Measurements from ENCODE around the gene THSD7A.

The THSD7A gene, protein sequence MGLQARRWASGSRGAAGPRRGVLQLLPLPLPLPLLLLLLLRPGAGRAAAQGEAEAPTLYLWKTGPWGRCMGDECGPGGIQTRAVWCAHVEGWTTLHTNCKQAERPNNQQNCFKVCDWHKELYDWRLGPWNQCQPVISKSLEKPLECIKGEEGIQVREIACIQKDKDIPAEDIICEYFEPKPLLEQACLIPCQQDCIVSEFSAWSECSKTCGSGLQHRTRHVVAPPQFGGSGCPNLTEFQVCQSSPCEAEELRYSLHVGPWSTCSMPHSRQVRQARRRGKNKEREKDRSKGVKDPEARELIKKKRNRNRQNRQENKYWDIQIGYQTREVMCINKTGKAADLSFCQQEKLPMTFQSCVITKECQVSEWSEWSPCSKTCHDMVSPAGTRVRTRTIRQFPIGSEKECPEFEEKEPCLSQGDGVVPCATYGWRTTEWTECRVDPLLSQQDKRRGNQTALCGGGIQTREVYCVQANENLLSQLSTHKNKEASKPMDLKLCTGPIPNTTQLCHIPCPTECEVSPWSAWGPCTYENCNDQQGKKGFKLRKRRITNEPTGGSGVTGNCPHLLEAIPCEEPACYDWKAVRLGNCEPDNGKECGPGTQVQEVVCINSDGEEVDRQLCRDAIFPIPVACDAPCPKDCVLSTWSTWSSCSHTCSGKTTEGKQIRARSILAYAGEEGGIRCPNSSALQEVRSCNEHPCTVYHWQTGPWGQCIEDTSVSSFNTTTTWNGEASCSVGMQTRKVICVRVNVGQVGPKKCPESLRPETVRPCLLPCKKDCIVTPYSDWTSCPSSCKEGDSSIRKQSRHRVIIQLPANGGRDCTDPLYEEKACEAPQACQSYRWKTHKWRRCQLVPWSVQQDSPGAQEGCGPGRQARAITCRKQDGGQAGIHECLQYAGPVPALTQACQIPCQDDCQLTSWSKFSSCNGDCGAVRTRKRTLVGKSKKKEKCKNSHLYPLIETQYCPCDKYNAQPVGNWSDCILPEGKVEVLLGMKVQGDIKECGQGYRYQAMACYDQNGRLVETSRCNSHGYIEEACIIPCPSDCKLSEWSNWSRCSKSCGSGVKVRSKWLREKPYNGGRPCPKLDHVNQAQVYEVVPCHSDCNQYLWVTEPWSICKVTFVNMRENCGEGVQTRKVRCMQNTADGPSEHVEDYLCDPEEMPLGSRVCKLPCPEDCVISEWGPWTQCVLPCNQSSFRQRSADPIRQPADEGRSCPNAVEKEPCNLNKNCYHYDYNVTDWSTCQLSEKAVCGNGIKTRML (N-terminal part only)

DNA sequence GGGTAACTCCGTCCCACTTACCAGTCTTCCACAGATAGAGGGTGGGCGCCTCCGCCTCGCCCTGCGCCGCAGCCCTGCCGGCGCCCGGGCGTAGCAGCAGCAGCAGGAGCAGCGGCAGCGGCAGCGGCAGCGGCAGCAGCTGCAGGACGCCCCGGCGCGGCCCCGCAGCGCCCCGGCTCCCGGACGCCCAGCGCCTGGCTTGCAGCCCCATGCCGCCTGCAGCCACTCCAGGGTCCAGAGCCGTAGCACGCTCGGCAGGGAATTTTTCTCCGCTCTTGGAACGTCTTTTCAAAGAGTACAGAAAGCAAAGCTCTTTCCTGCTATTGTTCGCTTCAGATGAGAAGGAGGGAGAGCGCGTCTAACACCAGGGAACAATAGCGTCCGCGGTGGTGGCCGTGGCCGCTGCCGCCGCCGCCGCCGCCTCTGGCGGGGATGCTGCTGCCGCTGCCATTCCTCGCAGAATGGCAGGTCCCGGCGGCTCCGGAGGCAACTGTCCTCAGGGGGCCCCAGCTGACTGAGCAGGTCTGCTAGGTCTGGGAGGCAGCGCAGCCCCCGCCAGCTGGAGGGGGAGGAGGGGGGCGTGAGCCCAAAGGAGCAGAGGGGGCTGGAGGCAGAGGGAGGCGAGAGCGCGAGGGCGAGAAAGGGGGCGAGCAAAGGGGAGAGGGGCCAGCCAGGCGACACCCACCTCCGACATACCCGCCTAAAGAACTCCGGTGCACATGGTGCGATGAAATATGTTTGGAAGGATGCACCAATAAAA, at the start of gene THSD7A:
THSD7A (minus strand) TSS at position 463 of the 760 bp plus-strand sequence; CDS start at position 211, 252 bp downstream.
- no peak for DNase-seq

DNA sequence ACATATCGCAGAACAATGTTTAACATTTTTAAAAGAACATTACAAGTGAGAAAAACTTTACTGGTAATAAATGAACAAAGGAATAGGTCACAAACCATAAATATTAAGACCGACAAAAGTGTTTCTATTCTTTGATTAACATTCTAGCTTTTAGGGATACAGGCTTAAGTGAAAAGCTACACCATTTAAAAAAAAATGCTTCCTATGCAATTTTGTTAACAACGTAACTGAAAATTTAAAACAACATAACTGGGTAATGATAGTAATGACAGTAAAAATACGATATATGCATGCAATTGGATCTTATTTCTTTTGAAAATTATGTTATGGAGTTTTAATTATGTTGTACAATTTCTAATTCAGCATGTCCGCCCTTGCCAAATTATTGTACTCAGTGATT, 49.7 kb upstream of the THSD7A start:
- DNase-seq, result no peak

DNA sequence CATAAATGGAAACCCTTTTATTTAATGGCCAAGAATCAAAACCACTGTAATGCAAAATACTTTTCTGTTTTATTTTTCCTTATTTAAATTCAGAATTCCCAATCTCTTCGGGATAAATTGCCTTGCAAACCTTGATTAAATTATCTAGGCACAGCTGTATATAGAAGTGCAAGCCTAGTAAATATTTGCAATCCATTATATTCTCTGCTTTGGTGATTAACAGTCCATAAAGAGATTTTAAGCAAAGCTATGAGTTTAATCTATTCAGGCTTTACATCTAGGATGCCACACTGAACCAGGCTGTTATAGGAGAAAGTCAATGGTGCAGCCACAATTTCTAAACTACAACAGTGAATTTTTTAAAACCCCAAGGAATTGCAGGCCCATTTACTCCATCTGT, 43.6 kb upstream of the THSD7A start:
- no peak for DNase-seq

DNA sequence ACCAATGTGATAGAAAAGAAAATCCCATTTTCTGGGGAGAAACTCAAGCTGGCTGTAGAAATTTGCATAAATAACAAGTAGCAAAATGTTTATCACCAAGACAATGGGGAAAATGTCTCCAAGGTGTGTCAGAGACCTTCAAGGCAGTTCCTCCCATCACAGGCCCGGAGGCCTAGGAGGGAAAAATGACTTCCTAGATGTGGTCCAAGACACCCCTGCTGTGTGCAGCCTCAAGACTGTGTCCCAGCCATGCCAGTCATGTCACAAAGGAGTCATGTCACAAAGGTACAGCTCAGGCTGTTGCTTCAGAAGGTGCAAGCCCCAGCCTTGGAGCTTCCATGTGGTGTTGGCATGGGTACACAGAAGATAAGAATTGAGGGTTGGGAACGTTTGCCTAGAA, 33.7 kb upstream of the THSD7A start:
- DNase-seq, result no peak

DNA sequence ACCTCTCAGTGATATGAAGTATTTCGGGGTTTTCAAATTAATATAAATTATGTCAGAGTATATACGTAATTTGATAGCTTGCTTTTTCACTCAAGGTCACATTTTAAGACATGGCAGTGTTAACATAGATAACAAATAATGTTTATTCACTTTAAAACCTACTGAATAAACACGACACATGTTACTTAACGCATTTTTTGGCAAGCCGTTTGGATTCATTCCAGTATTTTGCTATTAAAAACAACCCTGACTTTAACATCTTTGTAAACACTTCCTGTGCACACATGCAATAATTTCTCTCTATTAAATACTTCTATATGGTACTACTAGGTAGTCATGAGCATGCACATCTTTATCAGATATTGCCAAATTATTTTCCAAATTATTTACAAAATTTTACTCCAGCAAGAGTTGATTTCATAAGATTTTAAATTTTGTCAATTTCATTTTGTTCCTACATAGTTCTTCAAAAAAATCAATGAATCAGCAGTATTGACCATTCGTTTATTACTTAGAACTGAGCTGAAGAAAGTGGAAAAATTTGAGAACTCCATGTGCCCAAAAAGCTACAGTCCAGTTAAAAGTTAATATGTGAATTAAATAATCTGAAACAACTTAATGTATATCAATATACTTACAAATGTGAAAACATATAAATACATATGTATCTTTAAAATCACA, 26.8 kb upstream of the THSD7A start:
- DNase-seq, result no peak

DNA sequence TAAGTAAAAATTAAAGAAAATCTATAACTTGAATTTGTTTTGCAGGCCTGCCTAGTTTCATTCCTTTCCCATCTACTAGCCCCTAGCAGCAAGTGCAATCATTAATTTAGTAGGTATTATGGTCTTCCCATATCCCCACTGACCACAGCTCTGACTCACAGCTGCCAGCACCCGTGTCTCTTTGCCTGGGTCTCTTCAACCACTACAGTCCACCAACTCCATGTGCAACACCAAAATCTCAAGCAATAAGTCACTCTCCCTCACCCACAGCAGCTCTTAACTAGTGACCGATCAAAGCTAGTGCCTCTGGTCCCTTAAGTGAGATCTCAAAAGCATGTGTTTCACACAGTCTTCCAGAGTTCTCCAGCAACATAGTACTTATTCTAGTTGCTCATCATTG, 26.0 kb upstream of the THSD7A start:
- DNase-seq, result no peak

DNA sequence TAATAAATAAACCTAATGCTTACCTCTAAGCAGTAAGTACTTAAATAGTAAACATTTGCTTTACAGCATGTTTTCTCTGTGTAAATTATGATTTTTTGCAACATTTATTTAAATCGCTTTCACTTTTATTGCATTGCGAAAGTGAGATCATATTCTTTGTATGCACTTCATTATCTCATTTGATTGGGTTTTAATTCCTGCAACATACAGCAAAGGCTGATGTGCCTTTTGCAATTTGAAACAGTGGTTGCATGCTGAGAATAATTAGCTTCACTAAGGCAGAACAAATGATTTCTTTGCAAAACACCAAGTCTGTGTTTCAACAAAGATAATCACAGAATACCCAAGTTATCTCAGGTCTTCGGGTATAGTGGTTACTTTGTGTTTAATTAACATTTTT, 16.3 kb upstream of the THSD7A start:
- DNase-seq, result no peak

DNA sequence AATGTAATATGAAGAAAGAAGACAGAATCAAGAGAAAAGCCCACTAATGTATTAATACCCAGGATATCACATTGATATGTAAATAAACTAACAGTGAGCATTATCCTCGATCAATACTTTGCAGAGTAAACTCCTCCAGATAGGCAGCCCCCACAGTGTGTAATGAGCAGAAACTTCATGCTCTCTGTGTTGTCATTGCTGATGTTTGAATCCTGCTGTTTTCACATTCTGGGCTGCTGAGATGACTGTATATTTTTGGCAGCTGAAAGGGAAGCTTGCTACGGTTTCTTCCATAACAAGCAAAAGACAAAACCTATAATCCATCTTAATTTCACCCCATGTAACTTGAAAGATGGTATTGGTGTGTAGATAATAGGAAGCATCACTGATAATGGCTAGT, 15.3 kb upstream of the THSD7A start:
- DNase-seq, result no peak

DNA sequence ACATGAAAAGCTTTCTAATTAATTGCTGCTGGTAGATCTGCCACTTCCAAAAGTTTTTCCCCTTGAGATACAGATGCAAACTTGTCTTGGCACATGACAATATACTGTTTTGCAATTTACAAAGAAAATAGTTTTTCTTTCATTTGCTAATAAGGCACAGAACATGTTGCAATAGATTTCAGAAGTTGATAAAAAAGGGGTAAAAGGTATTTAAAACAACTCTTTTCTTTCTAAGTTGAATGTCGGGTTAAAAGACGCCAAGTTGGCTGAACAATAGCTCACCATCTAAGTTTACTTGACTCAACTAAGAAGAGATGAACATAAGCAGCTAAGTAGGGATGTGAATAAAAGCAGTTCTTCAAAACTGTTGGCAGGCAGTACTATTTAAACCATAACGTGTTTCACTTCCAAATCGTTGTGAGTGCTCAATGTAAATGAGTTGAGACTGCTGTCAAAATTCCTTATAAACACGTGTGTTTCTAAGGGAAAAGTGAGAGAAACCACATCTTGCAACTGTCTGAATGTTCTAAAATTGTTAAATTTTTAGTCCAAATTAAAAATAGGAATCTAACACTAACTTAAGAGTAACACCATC, 14.5 kb upstream of the THSD7A start:
- no peak for DNase-seq

DNA sequence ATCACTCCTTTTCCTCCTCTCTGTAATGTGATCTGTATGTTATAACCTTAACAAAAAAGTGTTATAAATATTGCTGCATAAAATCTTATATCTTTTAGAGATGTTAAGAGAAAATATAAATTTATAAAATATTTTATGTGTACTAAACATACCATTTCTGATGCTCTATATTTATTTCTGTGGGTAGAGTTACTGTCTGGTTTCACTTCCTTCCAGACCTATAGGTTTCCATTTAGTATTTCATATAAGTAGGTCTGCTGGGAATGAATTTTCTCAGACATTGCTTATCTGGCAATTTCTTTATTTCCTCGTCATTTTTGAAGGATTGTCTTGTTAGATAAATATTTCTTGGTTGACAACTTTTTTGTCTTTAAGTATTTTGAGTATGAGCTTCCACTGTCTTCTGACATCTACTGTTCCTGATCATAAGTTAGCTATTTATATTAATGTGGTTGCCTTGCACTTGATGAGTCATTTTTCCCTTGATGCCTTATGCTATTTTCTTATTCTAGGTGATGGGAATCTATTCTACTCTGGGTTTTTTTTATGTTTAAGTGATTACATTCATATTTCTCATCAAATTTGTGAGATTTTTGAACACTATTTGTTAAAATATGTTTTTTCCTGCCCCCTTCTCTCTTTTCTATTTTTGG, 11.2 kb upstream of the THSD7A start:
- DNase-seq, result no peak

DNA sequence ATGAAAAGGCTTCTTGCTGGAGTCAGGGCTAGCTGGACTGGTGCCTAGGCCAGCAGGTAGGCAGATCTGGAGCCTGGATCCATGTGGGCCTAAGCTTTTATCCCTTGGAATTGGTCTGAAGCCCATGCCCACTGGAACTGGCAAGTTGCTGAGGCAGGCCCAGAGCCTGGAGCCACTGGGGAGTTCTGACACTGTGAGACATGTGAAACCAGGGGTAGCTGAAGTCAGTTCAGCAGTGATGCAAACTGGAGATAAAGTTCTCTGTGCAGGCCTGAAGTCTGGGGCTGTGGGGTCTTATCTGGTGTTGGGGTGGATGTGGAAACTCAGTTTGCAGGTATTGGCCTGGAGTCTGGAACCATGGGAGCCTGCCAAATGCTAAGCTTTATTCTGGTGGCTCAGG, 9.7 kb upstream of the THSD7A start:
- no peak for DNase-seq

DNA sequence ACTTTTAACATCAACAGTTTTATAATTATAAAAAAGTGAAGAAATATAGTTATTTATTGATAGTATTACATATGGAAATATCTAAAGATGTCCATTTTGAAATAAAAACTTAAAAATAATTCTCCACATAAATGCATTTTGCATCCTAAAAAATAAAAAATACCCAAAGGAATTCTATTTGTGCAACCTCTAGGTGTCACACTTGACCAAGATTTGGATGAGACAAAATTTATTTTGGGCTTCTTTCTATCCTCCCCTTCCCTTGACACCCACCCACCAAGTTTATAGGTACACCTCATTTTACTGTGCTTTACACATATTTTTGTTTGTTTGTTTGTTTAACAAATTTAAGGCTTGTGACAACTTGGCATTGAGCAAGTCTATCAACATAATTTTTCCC, 3.3 kb upstream of the THSD7A start:
- no peak for DNase-seq

DNA sequence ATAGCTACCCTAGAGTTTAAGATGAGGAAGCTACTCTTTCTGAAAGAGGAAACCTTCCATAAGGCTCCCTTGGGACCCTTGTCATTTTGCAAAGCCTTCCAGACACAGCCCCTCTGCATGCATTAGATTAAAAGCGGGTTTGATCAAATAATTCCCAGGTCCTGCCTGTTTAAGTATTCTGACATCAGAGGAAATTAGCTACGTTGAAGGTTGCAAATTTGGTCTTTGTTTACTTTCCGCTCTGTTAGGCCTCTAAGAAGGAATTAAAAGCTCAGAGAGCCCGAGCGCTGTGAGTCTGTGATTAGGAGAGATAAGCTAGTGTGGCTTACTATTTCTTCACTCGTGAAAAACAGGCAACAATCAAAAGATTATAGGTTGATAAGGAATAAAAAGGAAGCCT, 1.4 kb upstream of the THSD7A start:
- no peak for DNase-seq

DNA sequence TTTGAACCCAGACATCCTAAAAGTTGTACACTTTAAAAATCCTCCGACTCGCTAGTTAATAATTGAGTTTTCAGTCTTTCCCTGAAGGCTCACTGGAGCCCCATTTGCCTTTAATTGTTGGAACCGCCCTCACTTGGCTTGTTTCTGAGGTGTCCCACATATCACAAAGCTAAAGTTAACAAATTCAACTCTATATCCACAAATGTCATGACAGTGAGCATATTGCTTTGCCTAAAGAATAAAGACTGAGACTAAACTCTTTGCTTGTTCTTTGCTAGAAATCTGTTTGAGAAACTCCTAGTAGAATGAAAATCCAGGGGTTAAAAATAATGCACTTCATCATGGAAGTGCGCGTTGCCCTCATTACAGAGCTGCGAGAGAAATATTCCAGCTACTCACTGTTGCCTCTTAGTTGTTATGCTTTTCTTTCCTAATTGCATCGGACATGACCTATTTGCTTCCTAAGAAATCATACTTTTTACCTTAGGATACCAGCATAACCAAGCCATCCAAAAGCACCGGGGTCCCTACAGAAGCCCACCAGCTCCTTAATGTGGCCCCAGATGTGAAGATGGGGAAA, 752 bp downstream of the THSD7A start:
- DNase-seq, result no peak

DNA sequence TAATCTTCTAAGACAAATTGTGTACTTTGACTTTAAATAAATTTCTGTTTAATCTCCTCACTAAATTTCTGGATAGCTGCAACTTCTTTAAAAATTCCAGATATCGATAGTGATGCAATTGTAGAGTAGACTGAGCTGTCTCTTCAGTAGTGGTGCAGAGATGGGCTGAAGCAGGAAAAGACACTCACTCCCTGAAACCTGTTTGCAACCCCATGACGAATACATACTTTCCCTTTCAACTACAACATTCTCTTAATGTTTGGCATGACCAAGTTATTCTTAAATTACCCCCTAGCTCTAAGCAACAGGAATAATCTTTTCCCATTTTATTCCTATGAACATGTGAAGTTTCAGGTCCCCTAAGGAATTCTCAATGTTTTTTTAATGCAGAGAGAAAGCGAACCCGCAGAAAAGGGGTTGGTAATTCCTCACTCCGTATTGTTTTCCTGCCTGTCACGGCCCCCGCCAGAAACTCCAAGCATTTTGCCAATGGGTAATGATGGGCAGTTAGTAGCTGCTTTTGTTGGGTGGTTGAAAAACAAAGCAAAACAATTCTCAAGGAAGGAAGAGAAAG, 1.3 kb downstream of the THSD7A start:
- DNase-seq, result no peak

DNA sequence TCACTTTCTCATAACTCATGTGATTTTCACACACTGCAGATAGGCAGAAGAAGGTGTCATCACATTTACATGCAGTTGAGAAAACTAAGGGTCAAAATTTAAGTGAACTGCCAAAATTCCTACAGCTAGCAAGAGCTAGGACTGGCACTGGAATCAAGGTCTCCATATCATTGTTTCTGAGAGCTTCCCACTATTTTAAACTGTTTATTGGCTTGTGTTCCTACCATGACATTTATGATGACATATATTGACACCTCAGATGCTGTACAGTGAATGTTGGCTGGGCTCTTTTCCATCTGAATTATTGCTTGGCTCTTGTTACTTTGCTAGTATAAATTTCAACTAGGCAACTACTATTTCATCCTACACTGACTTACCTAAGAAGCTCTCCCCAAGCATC, 2.0 kb downstream of the THSD7A start:
- DNase-seq, result no peak

DNA sequence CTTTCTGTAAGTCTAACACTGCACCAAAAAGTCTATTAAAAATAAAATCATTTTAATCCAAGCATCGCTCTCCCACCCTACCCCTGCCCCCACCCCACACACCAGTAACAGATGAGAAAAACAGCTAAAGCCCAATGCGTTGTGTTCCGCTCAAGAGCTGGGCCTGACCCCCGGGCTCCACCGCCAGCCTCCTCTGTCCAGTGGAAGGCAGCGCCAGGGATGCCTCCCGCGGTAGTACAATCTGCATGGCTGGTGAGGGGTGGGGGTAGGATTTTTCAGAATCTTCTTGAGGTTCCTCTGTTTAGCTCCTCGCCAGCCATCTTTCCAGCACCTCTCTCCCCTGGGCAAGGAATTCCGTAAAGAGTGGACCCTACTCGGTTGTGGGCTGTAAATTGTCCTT, 12.1 kb downstream of the THSD7A start:
- no peak for DNase-seq

DNA sequence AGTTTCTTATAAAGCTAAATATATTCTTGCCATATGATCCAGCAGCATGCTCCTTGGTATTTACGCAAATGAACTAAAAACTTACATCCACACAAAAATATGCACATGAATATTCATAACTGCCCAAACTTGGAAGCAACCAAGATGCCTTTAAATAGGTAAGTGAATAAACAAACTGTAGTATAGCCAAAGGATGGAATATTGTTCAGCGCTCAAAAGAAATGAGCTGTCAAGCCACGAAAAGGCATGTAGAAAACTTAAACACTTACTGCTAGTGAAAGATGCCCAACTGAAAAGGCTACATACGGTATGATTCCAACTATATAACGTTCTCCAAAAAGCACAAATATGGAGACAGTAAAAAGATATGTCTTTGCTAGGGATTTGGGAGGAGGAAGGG, 12.7 kb downstream of the THSD7A start:
- no peak for DNase-seq

DNA sequence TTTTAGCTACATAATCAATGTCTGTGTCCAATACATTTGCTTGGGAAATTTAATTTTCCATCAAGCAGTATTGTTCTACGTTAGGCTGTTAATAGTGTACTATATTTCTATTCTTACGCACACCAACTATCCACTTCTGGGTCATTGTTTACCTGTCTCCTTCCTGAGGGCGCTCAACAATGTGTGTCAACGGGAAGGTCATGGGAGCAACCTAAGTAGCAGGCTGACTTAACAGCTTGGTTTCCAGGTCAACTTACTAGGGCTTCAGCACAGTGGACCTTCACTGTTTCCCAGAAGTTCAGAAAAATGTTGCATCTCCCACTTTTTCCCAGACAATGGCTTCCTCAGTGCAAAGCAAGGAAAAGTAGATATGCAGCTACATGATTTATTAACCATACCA, 13.7 kb downstream of the THSD7A start:
- DNase-seq, result no peak

DNA sequence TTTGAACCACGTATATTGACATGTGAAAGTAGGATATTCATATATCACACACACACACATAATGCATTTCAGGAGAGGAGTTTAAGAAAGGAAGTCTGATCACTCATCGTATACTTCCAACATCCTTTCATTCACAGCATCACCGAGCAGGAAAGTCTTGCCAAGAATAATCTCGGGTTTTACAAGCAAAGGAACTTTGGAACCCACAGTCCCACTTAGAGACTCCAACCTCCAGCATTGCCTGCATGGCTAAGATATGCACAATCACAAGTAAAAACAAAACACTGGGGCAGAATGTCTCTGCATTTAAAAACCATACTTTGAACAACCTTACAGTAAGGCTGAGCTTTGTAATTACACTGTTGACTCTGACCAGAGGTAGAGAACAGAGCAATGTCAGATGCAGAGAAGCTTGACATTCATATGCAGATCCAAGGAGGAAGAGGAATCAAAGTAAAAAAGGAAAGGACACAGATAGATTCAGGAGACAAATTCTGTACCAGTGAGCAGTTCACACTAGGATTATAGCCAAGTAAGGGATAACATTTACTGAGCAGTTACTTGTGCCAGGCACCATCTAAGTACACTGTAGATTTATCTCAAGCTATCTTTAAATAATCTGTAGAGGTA, 14.8 kb downstream of the THSD7A start:
- DNase-seq, result no peak
